B cell (primary cell): ENCODE results near the gene TWSG1. TPM values are rescaled to one million over a fixed set of nuclear protein-coding genes. Genes with fewer than 3 reads are reported as not detected.

Experiments used
- ATAC-seq: fragments of 200-7000 bp; cut with Tn5 transposase; one replicate; pipeline ENCODE4 v1.10.0; 2021; ENCODE audit warnings: low read depth, mild to moderate bottlenecking, moderate number of reproducible peaks, moderate library complexity
- CTCF ChIA-PET: fragments of 350-600 bp; sonication (Branson Sonifier 250); formaldehyde crosslinking; loops from one replicate; lab custom pipeline; 2021; ENCODE audit warnings: antibody characterized with exemption, inconsistent platforms; lab: Charles Lee
- POLR2A ChIA-PET: fragments of 350-600 bp; sonication (Branson Sonifier 250); formaldehyde crosslinking; loops from one replicate; lab custom pipeline; 2021; ENCODE audit warnings: antibody characterized with exemption; lab: Charles Lee
- DNase-seq: peaks from one replicate; pipeline ENCODE4 v3.0.0; 2013
- H2AFZ ChIP-seq: 2 replicates; pipeline ENCODE4 v1.6.1; 2012; ENCODE audit warnings: mild to moderate bottlenecking, low read depth, low read length; ENCODE audit not compliant: insufficient read depth, poor library complexity, severe bottlenecking
- H3K27ac ChIP-seq, 2 donors: 1 replicate in 1 of 2; 2 replicates in 1 of 2; pipeline ENCODE4 v1.5.1; 2012 to 2013; ENCODE audit warnings: low read length in 2 of 2, mild to moderate bottlenecking in 2 of 2, moderate library complexity in 1 of 2
- H3K27me3 ChIP-seq, 4 experiments: fragments of 200-600 bp in 1 of 4; sonication (generic) in 1 of 4; replicated peaks in 1 of 4; 1 replicate in 2 of 4; 2 replicates in 2 of 4; pipeline versions ENCODE4 v1.6.1 to v1.7.0; 2013 to 2016; ENCODE audit warnings: low read length in 3 of 4, mild to moderate bottlenecking in 2 of 4, mixed read lengths in 1 of 4, moderate library complexity in 1 of 4; ENCODE audit not compliant: insufficient read depth in 4 of 4, control insufficient read depth in 3 of 4; ENCODE audit errors: control extremely low read depth in 1 of 4
- H3K36me3 ChIP-seq, 2 experiments: replicated peaks in 1 of 2; 1 replicate in 1 of 2; 2 replicates in 1 of 2; pipeline versions ENCODE4 v1.6.1 to v1.7.1; 2013; ENCODE audit warnings: low read length in 1 of 2; ENCODE audit not compliant: insufficient read depth in 2 of 2, control insufficient read depth in 1 of 2; ENCODE audit errors: control extremely low read depth in 1 of 2, extremely low read depth in 1 of 2
- H3K4me1 ChIP-seq, 2 donors: fragments of 200-600 bp in 1 of 2; sonication (generic) in 1 of 2; 1 replicate in 1 of 2; 2 replicates in 1 of 2; pipeline versions ENCODE4 v1.5.1 to v1.6.1; 2013 to 2017; ENCODE audit warnings: low read length in 2 of 2; ENCODE audit not compliant: control insufficient read depth in 2 of 2, insufficient read depth in 2 of 2
- H3K4me2 ChIP-seq: replicated peaks from 2 replicates; pipeline ENCODE3; 2012; ENCODE audit warnings: mild to moderate bottlenecking, low read depth, low read length; ENCODE audit not compliant: poor library complexity, severe bottlenecking
- H3K4me3 ChIP-seq, 5 experiments: fragments of 200-600 bp in 1 of 5; sonication (generic) in 1 of 5; 1 replicate in 3 of 5; 2 replicates in 2 of 5; pipeline versions ENCODE4 v1.5.1 to v1.7.0; 2011 to 2016; ENCODE audit warnings: low read length in 4 of 5, mild to moderate bottlenecking in 4 of 5, low read depth in 2 of 5, control low read depth in 1 of 5, moderate library complexity in 1 of 5; ENCODE audit not compliant: insufficient read depth in 1 of 5; ENCODE audit errors: control extremely low read depth in 1 of 5, extremely low read depth in 1 of 5
- H3K79me2 ChIP-seq: fragments of 200-600 bp; sonication (generic); one replicate; pipeline ENCODE4 v1.6.0; 2016; ENCODE audit warnings: low read length; ENCODE audit not compliant: control insufficient read depth, insufficient read depth
- H3K9ac ChIP-seq: fragments of 200-600 bp; sonication (generic); 2 replicates; pipeline ENCODE4 v1.6.1; 2017; ENCODE audit warnings: mild to moderate bottlenecking, low read length, moderate library complexity
- H3K9me3 ChIP-seq, 3 donors: one replicate each; pipeline versions ENCODE4 v1.6.1 to v1.7.1; 2013; ENCODE audit warnings: low read length in 2 of 3; ENCODE audit not compliant: control insufficient read depth in 2 of 3, insufficient read depth in 1 of 3; ENCODE audit errors: control extremely low read depth in 1 of 3
- H4K20me1 ChIP-seq: 2 replicates; pipeline ENCODE4 v1.6.0; 2012; ENCODE audit warnings: mild to moderate bottlenecking, low read length; ENCODE audit not compliant: insufficient read depth, control insufficient read depth, poor library complexity, severe bottlenecking
- H3K27ac Mint-ChIP-seq: one replicate; pipeline ENCODE4 v1.8.0; 2021; ENCODE audit warnings: mixed read lengths
- H3K27me3 Mint-ChIP-seq: one replicate; pipeline ENCODE4 v1.8.0; 2021; ENCODE audit warnings: mixed read lengths
- H3K4me1 Mint-ChIP-seq: one replicate; pipeline ENCODE4 v1.8.0; 2021; ENCODE audit warnings: mixed read lengths
- H3K4me3 Mint-ChIP-seq: one replicate; pipeline ENCODE4 v1.8.0; 2021; ENCODE audit warnings: mixed read lengths
- H3K9me3 Mint-ChIP-seq: one replicate; pipeline ENCODE4 v1.8.0; 2022; ENCODE audit warnings: mixed read lengths; ENCODE audit not compliant: insufficient read depth
- CTCF ChIP-seq: fragments of 200-600 bp; IDR thresholded peaks from one replicate; pipeline ENCODE4 v1.8.0; 2022; ENCODE audit warnings: antibody characterized with exemption, mild to moderate bottlenecking
- EZH2 ChIP-seq: IDR thresholded peaks from 2 replicates; pipeline ENCODE4 v1.6.1; 2012; ENCODE audit warnings: borderline replicate concordance, low read depth, mild to moderate bottlenecking, moderate library complexity, low read length; ENCODE audit not compliant: insufficient read depth, poor library complexity, severe bottlenecking
- WGBS: methylation state at CpG from one replicate; pipeline ENCODE4 v1.1.5; 2013; ENCODE audit warnings: missing lambda C conversion rate; ENCODE audit not compliant: insufficient coverage; 5-methylcytosine and 5-hydroxymethylcytosine counted together
- intact Hi-C: fragments of 100-400 bp; cut with micrococcal nuclease; formaldehyde crosslinking; loops from one replicate; pipeline ENCODE4 v1.10.0; 2022
- polyA plus RNA-seq: library from polyadenylated mRNA; depleted of rRNA; stranded (reverse); fragments of >200 nt; gene quantifications from 2 replicates; pipeline ENCODE4 v1.2.3, GENCODE V29; 2012
- total RNA-seq, 2 donors: library from RNA; stranded (reverse); fragments of 120-200 nt in 1 of 2; gene quantifications; 1 replicate in 1 of 2; 2 replicates in 1 of 2; pipeline versions ENCODE4 v1.2.3 to v1.2.4, GENCODE V29; 2013 to 2022

The TWSG1 gene
- total and polyA plus RNA-seq, 2 donors (not counting 1 experiment from before 2014, with no cell fraction given) = 1.1 to 6.3 TPM

DNA sequence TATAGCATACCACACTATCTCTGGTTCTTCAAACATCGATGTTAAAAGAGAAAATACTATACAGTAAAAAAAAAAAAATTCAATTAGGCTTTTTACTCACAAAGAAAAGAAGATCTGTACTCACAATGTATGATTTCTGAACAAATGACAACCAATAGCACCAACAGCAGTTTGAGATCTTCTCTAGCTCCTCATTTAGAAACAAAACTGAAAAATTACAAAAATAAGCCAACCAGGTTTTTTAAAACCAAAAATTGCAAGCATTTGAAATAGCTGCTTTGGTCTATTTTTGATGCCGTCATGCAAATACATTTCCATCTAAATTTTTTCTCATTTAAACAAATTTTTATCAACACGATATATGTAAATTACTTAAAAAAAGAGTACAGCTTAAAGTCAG, 106.5 kb downstream of the TWSG1 start:
- Mint-ChIP-seq H3K4me1 (peaks cover 3% of the 10 kb centered on the region), H3K27ac (no peak overlapping the region), H3K4me3 (no peak overlapping the region), H3K27me3 (no peaks in the 10 kb centered on the region), H3K9me3 (no peaks in the 10 kb centered on the region)
- Histone ChIP-seq H3K4me2 (no peak overlapping the region), H3K9me3 (no peaks in the 10 kb centered on the region), H3K36me3 (no peaks in the 10 kb centered on the region), H4K20me1 (no peaks in the 10 kb centered on the region), H3K4me1 (no peaks in the 10 kb centered on the region), H3K4me3 (no peak overlapping the region), H3K9ac (no peak overlapping the region), H3K79me2 (no peaks in the 10 kb centered on the region), H2AFZ (no peak overlapping the region), H3K27me3 (no peaks in the 10 kb centered on the region), H3K27ac (no peak overlapping the region)
- intact Hi-C loops = no loop called here
- ATAC-seq = no peak
- DNase-seq = no peak
- ChIA-PET POLR2A (no interaction called here), CTCF (no interaction called here)
- no CpG with 5 or more reads among the region's 3 CpGs for WGBS
- TF ChIP-seq CTCF (no peak), EZH2 (no peak)

- peaks cover 3% of the 10 kb centered on the region for H3K9me3 Mint-ChIP-seq
- H2AFZ ChIP-seq = no peak overlapping the region
- no peak overlapping the region for H3K4me2 ChIP-seq
- peaks cover 3% of the 10 kb centered on the region for H3K4me1 Mint-ChIP-seq
- intact Hi-C loops = no loop called here
- TF ChIP-seq EZH2 (no peak), CTCF (no peak)
- H3K4me3 Mint-ChIP-seq = no peak overlapping the region
- H3K27me3 ChIP-seq = no peaks in the 10 kb centered on the region
- H4K20me1 ChIP-seq = no peaks in the 10 kb centered on the region
- no peak for ATAC-seq
- H3K36me3 ChIP-seq = no peaks in the 10 kb centered on the region
- H3K4me1 ChIP-seq = no peaks in the 10 kb centered on the region
- no peak for DNase-seq
- H3K27ac ChIP-seq = no peak overlapping the region
- ChIA-PET POLR2A (no interaction called here), CTCF (no interaction called here)
- H3K27me3 Mint-ChIP-seq = peaks cover 3% of the 10 kb centered on the region
- no peak overlapping the region for H3K27ac Mint-ChIP-seq
- no CpG with 5 or more reads among the region's 3 CpGs for WGBS
- peaks cover 0 to 25% (median 4%) of the 10 kb centered on the region in 3 donors for H3K9me3 ChIP-seq
- no peaks in the 10 kb centered on the region for H3K79me2 ChIP-seq
- no peak overlapping the region for H3K9ac ChIP-seq
- H3K4me3 ChIP-seq = no peak overlapping the region
Observed at GRCh38 chr18:9444549-9444948, 110.0 kb downstream of the TWSG1 start.
